ENCODE data around the gene ZNF736. TPM values are rescaled to one million over a fixed set of nuclear protein-coding genes. Genes with fewer than 3 reads are reported as not detected.

Gene ZNF736
- polyA plus RNA-seq, 3 donors: 1.3 to 7.1 (median 1.4) TPM

GRCh38 chr7:64300641-64301405, 12.9 kb upstream of the ZNF736 start:
- H3K4me3 Mint-ChIP-seq: no peak overlapping the region
- intact Hi-C loops (cut with micrococcal nuclease): loop anchor here in 1 of 2 donors (10.0 kb wide), 1 partner anchor 1074 kb away; the partner anchor contains the start of gene ZNF92
- DNase-seq: peak in 1 of 3 donors; percentile 14

More at GRCh38 chr7:64300641-64301405, 12.9 kb upstream of the ZNF736 start:
- Mint-ChIP-seq H3K9me3 (peaks cover 10 to 66% (median 41%) of the 10 kb centered on the region in 7 donors), H3K27me3 (ENCODE audit: low read depth in 3 of 3) (no peaks in the 10 kb centered on the region), H3K4me1 (peaks cover 18% of the 10 kb centered on the region), H3K27ac (no peak overlapping the region), H3K36me3 (no peaks in the 10 kb centered on the region)
- Histone ChIP-seq H2AFZ (ENCODE audit: insufficient read depth, low read depth, low read length, poor library complexity, severe bottlenecking) (no peak overlapping the region), H4K20me1 (ENCODE audit: insufficient read depth, low read length) (no peaks in the 10 kb centered on the region), H3K27ac (ENCODE audit: low read depth in 1 of 2, low read length in 2 of 2) (no peak overlapping the region), H3K4me3 (replicated peaks in 1 of 3; ENCODE audit: low read depth in 2 of 3, low read length in 3 of 3) (no peak overlapping the region), H3K36me3 (replicated peaks in 1 of 2; ENCODE audit: control insufficient read depth in 1 of 2, insufficient read depth in 2 of 2, low read length in 2 of 2) (no peaks in the 10 kb centered on the region), H3K79me2 (ENCODE audit: insufficient read depth, low read length) (no peaks in the 10 kb centered on the region), H3K4me1 (ENCODE audit: control insufficient read depth in 1 of 2, insufficient read depth in 2 of 2, low read length in 2 of 2) (peaks cover 9 to 15% of the 10 kb centered on the region in 2 donors), H3K27me3 (ENCODE audit: control insufficient read depth in 2 of 2, insufficient read depth in 2 of 2, low read length in 2 of 2) (no peaks in the 10 kb centered on the region), H3K9me3 (replicated peaks in 1 of 2; ENCODE audit: control insufficient read depth in 1 of 2, insufficient read depth in 1 of 2, low read length in 2 of 2) (peaks cover 41 to 53% of the 10 kb centered on the region in 2 donors), H3K4me2 (replicated peaks; ENCODE audit: extremely low read depth, low read length, poor library complexity, severe bottlenecking) (no peak overlapping the region), H3K9ac (ENCODE audit: insufficient read depth, low read length, poor library complexity, severe bottlenecking) (no peak overlapping the region)
- no peak for TF ChIP-seq CTCF (IDR thresholded peaks at IDR 0.05)
- 94% methylated on average over 8 of the region's 9 CpGs for WGBS (ENCODE audit: insufficient coverage)

Measured in CD14-positive monocyte (primary cell).